Activated naive CD4-positive, alpha-beta T cell treated with anti-CD3 and anti-CD28 coated beads, Interleukin-2, amount 50 U/mL, for 24 hours (primary cell): ENCODE data around the gene TLNRD1.

Experiments
- H3K27ac Mint-ChIP-seq: one replicate; pipeline ENCODE4 v1.8.0; 2021; ENCODE audit warnings: mild to moderate bottlenecking, mixed read lengths
- H3K27me3 Mint-ChIP-seq: one replicate; pipeline ENCODE4 v1.8.0; 2021; ENCODE audit warnings: mixed read lengths
- H3K36me3 Mint-ChIP-seq: one replicate; pipeline ENCODE4 v1.8.0; 2021; ENCODE audit warnings: mixed read lengths
- H3K4me1 Mint-ChIP-seq: one replicate; pipeline ENCODE4 v1.8.0; 2021; ENCODE audit warnings: mixed read lengths
- H3K4me3 Mint-ChIP-seq: one replicate; pipeline ENCODE4 v1.8.0; 2021; ENCODE audit warnings: mild to moderate bottlenecking, mixed read lengths
- H3K9me3 Mint-ChIP-seq: one replicate; pipeline ENCODE4 v1.8.0; 2021; ENCODE audit warnings: mixed read lengths

TLNRD1 gene

GRCh38 chr15:81024936-81025335, 24.2 kb downstream of the TLNRD1 start:
- Mint-ChIP-seq H3K9me3 (peaks cover 5% of the 10 kb centered on the region), H3K4me1 (peaks cover 21% of the 10 kb centered on the region), H3K4me3 (no peak overlapping the region), H3K36me3 (peaks cover 3% of the 10 kb centered on the region), H3K27ac (no peak overlapping the region), H3K27me3 (no peaks in the 10 kb centered on the region)

- Mint-ChIP-seq H3K27me3 (no peaks in the 10 kb centered on the region), H3K36me3 (peaks cover 4% of the 10 kb centered on the region), H3K9me3 (peaks cover 10% of the 10 kb centered on the region), H3K4me3 (no peak overlapping the region), H3K4me1 (peaks cover 21% of the 10 kb centered on the region), H3K27ac (no peak overlapping the region)
Observed at GRCh38 chr15:81025721-81026370, 25.1 kb downstream of the TLNRD1 start.

- no peaks in the 10 kb centered on the region for H3K27me3 Mint-ChIP-seq
- peaks cover 21% of the 10 kb centered on the region for H3K4me1 Mint-ChIP-seq
- H3K36me3 Mint-ChIP-seq: peaks cover 4% of the 10 kb centered on the region
- no peak overlapping the region for H3K4me3 Mint-ChIP-seq
- H3K9me3 Mint-ChIP-seq: peaks cover 10% of the 10 kb centered on the region
- H3K27ac Mint-ChIP-seq: no peak overlapping the region
Observed at GRCh38 chr15:81026836-81027599, 26.3 kb downstream of the TLNRD1 start.

- H3K27ac Mint-ChIP-seq: no peak overlapping the region
- no peaks in the 10 kb centered on the region for H3K27me3 Mint-ChIP-seq
- H3K4me3 Mint-ChIP-seq: no peak overlapping the region
- H3K9me3 Mint-ChIP-seq: peaks cover 10% of the 10 kb centered on the region
- H3K4me1 Mint-ChIP-seq: peaks cover 16% of the 10 kb centered on the region
- peaks cover 2% of the 10 kb centered on the region for H3K36me3 Mint-ChIP-seq
Observed at GRCh38 chr15:81029414-81030300, 28.9 kb downstream of the TLNRD1 start.

DNA sequence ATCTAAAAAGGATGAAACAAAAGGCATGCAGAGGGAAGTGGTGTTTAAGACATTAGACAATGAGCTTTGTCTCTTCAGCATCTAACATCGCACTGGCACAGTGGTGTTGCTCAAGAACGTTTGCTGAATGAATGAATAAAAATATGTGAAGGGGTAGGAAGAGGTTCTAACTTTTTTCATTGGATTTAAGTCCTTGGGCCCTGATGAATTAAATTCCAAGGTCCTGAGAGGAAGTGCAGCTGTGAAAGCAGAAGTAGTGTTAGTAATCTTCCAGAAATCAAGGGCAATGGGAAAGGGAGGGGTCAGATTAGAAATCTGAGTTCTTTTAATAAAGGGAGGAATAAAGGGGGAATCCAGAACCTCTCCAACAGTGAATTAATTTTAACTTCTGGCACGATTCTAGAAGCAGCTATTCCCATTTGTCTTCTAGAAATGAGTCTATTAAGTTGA, 29.6 kb downstream of the TLNRD1 start:
- H3K27ac Mint-ChIP-seq: no peak overlapping the region
- H3K4me1 Mint-ChIP-seq: peaks cover 16% of the 10 kb centered on the region
- no peak overlapping the region for H3K4me3 Mint-ChIP-seq

DNA sequence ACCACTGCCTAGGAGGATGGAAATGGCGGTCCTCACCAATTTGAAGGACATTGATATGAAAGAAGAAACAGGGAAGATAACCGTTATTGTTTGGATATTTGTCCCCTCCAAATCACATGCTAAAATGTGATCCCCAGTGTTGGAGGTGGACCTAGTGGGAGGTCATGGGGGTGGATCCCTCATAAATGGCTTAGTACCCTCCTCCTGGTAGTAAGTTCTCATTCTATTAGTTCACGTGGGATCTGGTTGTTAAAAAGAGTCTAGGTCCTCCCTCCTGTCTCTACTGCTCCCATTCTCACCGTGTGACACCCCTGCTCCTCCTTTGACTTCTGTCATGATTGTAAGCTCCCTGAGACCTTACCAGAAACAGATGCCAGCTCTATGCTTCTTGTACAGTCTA, 30.5 kb downstream of the TLNRD1 start:
- no peak overlapping the region for H3K4me3 Mint-ChIP-seq
- H3K27me3 Mint-ChIP-seq: no peaks in the 10 kb centered on the region
- no peak overlapping the region for H3K27ac Mint-ChIP-seq
- H3K36me3 Mint-ChIP-seq: peaks cover 2% of the 10 kb centered on the region
- peaks cover 16% of the 10 kb centered on the region for H3K4me1 Mint-ChIP-seq
- H3K9me3 Mint-ChIP-seq: peaks cover 10% of the 10 kb centered on the region

More for the DNA sequence above, 29.6 kb downstream of the TLNRD1 start:
- Mint-ChIP-seq H3K27me3 (no peaks in the 10 kb centered on the region), H3K9me3 (peaks cover 10% of the 10 kb centered on the region), H3K36me3 (peaks cover 2% of the 10 kb centered on the region)

- Mint-ChIP-seq H3K36me3 (peaks cover 2% of the 10 kb centered on the region), H3K9me3 (peaks cover 10% of the 10 kb centered on the region), H3K27ac (no peak overlapping the region), H3K27me3 (no peaks in the 10 kb centered on the region), H3K4me3 (no peak overlapping the region), H3K4me1 (peaks cover 16% of the 10 kb centered on the region)
Observed at GRCh38 chr15:81032355-81032754, 31.6 kb downstream of the TLNRD1 start.

DNA sequence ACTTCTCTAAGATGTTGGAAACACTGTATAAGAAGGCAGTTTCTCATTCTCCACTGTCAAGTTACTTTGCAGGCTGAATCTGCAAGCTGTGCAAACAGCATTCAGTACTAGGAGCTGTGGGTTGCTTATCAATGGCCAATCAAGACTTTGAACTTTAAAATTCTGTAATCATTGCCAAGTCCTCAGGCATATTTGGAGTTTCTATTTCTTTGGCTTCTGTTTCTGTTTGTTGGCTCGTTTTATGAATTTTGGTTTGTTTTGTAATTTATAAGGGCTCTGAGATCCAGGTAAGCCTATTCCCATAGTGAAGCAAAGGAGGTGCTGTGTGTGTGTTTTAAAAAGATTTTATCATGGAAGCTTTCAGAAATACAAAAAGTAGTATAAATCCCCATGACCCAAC, 32.1 kb downstream of the TLNRD1 start:
- H3K4me1 Mint-ChIP-seq: peaks cover 16% of the 10 kb centered on the region
- H3K36me3 Mint-ChIP-seq: peaks cover 2% of the 10 kb centered on the region
- no peak overlapping the region for H3K4me3 Mint-ChIP-seq
- no peak overlapping the region for H3K27ac Mint-ChIP-seq
- H3K27me3 Mint-ChIP-seq: no peaks in the 10 kb centered on the region
- peaks cover 10% of the 10 kb centered on the region for H3K9me3 Mint-ChIP-seq

- H3K27ac Mint-ChIP-seq: no peak overlapping the region
- H3K4me3 Mint-ChIP-seq: no peak overlapping the region
- peaks cover 16% of the 10 kb centered on the region for H3K4me1 Mint-ChIP-seq
- no peaks in the 10 kb centered on the region for H3K27me3 Mint-ChIP-seq
- H3K9me3 Mint-ChIP-seq: peaks cover 10% of the 10 kb centered on the region
- peaks cover 2% of the 10 kb centered on the region for H3K36me3 Mint-ChIP-seq
Observed at GRCh38 chr15:81033508-81033907, 32.8 kb downstream of the TLNRD1 start.

DNA sequence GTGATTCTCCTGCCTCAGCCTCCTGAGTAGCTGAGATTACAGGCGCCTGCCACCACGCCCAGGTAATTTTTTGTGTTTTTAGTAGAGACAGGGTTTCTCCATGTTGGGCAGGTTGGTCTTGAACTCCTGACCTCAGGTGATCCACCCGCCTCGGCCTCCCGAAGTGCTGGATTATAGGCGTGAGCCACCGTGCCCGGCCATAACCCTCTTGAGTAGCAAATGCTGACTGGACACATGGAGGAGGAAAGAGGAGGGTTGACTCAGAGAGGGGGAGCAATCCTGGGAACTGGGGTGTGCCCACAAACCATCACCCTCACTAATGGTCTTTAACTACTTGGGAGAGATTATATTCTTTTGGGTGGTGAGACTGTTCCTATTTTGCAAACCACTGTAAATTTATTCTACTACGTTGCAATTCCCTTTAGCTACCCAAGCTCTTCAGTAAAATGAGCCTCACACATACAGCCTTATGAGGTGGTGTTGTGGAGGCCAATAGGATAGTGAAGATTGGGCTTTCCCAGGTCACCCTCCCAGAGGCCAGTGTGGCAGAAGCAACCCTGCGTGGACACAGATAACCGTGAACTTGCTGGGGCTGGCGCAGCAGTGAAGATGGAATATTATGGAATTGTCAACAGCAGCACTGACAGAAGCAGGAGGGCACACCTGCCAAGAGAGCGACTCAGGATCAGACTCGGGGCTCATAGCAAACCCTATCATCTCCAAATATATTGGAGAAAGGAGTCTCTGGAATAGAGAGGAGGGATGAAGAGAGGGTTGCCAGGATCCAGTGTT, 37.4 kb downstream of the TLNRD1 start:
- H3K36me3 Mint-ChIP-seq: no peaks in the 10 kb centered on the region
- no peak overlapping the region for H3K27ac Mint-ChIP-seq
- H3K4me1 Mint-ChIP-seq: peaks cover 9% of the 10 kb centered on the region
- H3K4me3 Mint-ChIP-seq: no peak overlapping the region
- H3K27me3 Mint-ChIP-seq: no peaks in the 10 kb centered on the region
- H3K9me3 Mint-ChIP-seq: no peaks in the 10 kb centered on the region

- peak overlapping the region; percentile 18 for H3K27ac Mint-ChIP-seq
Observed at GRCh38 chr15:81038975-81039607, 38.4 kb downstream of the TLNRD1 start.

GRCh38 chr15:81040757-81041156, 40.0 kb downstream of the TLNRD1 start:
- peaks cover 2% of the 10 kb centered on the region for H3K36me3 Mint-ChIP-seq
- no peaks in the 10 kb centered on the region for H3K9me3 Mint-ChIP-seq
- no peak overlapping the region for H3K4me3 Mint-ChIP-seq
- no peaks in the 10 kb centered on the region for H3K27me3 Mint-ChIP-seq
- H3K27ac Mint-ChIP-seq: no peak overlapping the region
- H3K4me1 Mint-ChIP-seq: peaks cover 9% of the 10 kb centered on the region

More at GRCh38 chr15:81038975-81039607, 38.4 kb downstream of the TLNRD1 start:
- Mint-ChIP-seq H3K36me3 (no peaks in the 10 kb centered on the region), H3K9me3 (no peaks in the 10 kb centered on the region), H3K27me3 (no peaks in the 10 kb centered on the region), H3K4me1 (peaks cover 9% of the 10 kb centered on the region), H3K4me3 (no peak overlapping the region)

GRCh38 chr15:81043281-81043934, 42.7 kb downstream of the TLNRD1 start:
- Mint-ChIP-seq H3K4me1 (peaks cover 9% of the 10 kb centered on the region), H3K36me3 (peaks cover 2% of the 10 kb centered on the region), H3K4me3 (no peak overlapping the region), H3K27me3 (no peaks in the 10 kb centered on the region), H3K27ac (no peak overlapping the region), H3K9me3 (no peaks in the 10 kb centered on the region)

DNA sequence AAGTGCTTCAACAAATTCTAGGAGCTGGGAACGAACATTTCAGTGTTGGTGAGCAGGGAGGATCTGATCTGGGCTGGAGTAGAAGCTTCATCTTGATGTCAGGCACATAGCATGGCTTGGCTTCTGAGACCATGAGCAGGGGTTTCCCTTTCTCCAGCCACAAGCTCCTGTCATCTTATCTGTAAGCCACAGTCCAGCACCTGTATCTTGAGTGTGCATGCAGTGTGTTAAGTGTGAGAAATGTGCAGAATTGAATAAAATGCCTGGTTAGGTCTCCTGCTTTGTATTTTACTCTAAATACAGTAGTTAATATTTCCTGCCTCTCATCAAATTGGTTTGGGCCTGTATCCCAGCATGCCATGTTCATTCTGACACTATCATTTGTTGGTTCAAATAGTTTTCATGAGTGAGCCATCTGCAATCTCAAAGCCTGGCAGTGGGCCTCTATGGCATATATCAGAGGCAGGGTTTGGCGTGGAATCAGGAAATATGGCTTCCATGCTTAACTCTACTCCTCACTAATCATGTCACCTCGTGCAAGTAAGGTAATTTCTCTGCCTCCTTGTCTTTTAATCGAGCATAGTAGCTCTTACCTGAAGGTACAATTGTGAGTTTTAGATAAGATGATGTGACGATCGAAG, 43.3 kb downstream of the TLNRD1 start:
- no peaks in the 10 kb centered on the region for H3K9me3 Mint-ChIP-seq
- H3K36me3 Mint-ChIP-seq: peaks cover 2% of the 10 kb centered on the region
- peaks cover 6% of the 10 kb centered on the region for H3K4me1 Mint-ChIP-seq
- no peaks in the 10 kb centered on the region for H3K27me3 Mint-ChIP-seq
- no peak overlapping the region for H3K27ac Mint-ChIP-seq
- no peak overlapping the region for H3K4me3 Mint-ChIP-seq
